GM18858 (cell line): ENCODE results near the gene TOM1L2.
"Not testable (repeated sequence)": the region's sequence is repeated elsewhere in the genome, so short reads cannot be mapped to it uniquely, and the experiment has no call there.

Source experiments
- ATAC-seq: cut with Tn5 transposase; IDR thresholded peaks from one replicate; pipeline ENCODE4 v1.9.1; 2021; ENCODE audit not compliant: unreplicated experiment

TOM1L2 gene

GRCh38 chr17:17971431-17972125 lies 622 bp downstream of the TOM1L2 start:
- no peak for ATAC-seq

- ATAC-seq = no peak
These were observed 1.3 kb downstream of the TOM1L2 start for GRCh38 chr17:17970699-17971430.

GRCh38 chr17:17966399-17966798 lies 5.8 kb downstream of the TOM1L2 start:
- ATAC-seq = no peak

GRCh38 chr17:17965152-17965721 lies 7.0 kb downstream of the TOM1L2 start:
- no peak for ATAC-seq

GRCh38 chr17:17964710-17965109 lies 7.5 kb downstream of the TOM1L2 start:
- ATAC-seq = no peak

- ATAC-seq = no peak
These were observed 8.3 kb downstream of the TOM1L2 start for GRCh38 chr17:17963694-17964436.

- no peak for ATAC-seq
These were observed 9.1 kb downstream of the TOM1L2 start for GRCh38 chr17:17963066-17963465.

GRCh38 chr17:17960500-17961030 lies 11.6 kb downstream of the TOM1L2 start:
- no peak for ATAC-seq

GRCh38 chr17:17959520-17960361 lies 12.5 kb downstream of the TOM1L2 start:
- no peak for ATAC-seq

- no peak for ATAC-seq
These were observed 13.2 kb downstream of the TOM1L2 start for GRCh38 chr17:17958982-17959381.

- no peak for ATAC-seq
These were observed 14.7 kb downstream of the TOM1L2 start for GRCh38 chr17:17957584-17957916.

GRCh38 chr17:17955790-17956341 lies 16.3 kb downstream of the TOM1L2 start:
- ATAC-seq = not testable (repeated sequence)

- no peak for ATAC-seq
These were observed 18.1 kb downstream of the TOM1L2 start for GRCh38 chr17:17954079-17954478.

GRCh38 chr17:17952691-17953090 lies 19.5 kb downstream of the TOM1L2 start:
- ATAC-seq = no peak

GRCh38 chr17:17951524-17951923 lies 20.7 kb downstream of the TOM1L2 start:
- ATAC-seq = no peak

GRCh38 chr17:17950806-17951205 lies 21.4 kb downstream of the TOM1L2 start:
- no peak for ATAC-seq

GRCh38 chr17:17950347-17950746 lies 21.9 kb downstream of the TOM1L2 start:
- no peak for ATAC-seq

- no peak for ATAC-seq
These were observed 24.2 kb downstream of the TOM1L2 start for GRCh38 chr17:17947966-17948365.

- no peak for ATAC-seq
These were observed 24.9 kb downstream of the TOM1L2 start for GRCh38 chr17:17947309-17947708.

- no peak for ATAC-seq
These were observed 26.1 kb downstream of the TOM1L2 start for GRCh38 chr17:17946093-17946492.
